DOHH2 (cell line): ENCODE results near the gene MRPL44.

Experiments
- EZH2phosphoT487 ChIP-seq: fragments of 200-600 bp; sonication (generic); IDR thresholded peaks from 2 replicates; pipeline ENCODE4 v1.6.1; 2017; ENCODE audit warnings: borderline replicate concordance, mild to moderate bottlenecking, antibody characterized with exemption, low read length, moderate library complexity, mixed read lengths
- TF ChIP-seq, protein P1 (sequence below): fragments of 200-600 bp; sonication (generic); IDR thresholded peaks from one replicate; pipeline ENCODE4 v1.5.1; 2014; ENCODE audit warnings: antibody characterized with exemption, mild to moderate bottlenecking, low read depth, low read length; ENCODE audit not compliant: poor library complexity, severe bottlenecking

DNA sequence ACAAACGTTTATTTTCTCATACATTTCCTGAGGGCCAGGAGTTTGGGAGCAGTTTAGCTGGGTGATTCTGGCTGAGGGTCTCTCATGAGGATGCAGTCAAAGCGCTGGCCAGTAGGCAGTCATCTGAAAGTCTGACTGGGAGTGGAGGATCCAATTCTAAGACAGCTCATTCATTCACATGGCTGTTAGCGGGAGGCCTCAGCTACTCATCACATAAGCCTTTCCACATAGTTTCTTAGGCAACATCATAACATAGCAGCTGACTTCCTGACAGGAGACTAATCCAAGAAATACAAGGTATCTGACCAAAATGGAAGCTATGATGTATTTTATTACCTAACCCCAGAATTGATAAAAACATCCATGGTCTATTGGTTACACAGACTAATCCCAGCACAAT lies 2.9 kb upstream of the MRPL44 start:
- TF ChIP-seq, protein P1, sequence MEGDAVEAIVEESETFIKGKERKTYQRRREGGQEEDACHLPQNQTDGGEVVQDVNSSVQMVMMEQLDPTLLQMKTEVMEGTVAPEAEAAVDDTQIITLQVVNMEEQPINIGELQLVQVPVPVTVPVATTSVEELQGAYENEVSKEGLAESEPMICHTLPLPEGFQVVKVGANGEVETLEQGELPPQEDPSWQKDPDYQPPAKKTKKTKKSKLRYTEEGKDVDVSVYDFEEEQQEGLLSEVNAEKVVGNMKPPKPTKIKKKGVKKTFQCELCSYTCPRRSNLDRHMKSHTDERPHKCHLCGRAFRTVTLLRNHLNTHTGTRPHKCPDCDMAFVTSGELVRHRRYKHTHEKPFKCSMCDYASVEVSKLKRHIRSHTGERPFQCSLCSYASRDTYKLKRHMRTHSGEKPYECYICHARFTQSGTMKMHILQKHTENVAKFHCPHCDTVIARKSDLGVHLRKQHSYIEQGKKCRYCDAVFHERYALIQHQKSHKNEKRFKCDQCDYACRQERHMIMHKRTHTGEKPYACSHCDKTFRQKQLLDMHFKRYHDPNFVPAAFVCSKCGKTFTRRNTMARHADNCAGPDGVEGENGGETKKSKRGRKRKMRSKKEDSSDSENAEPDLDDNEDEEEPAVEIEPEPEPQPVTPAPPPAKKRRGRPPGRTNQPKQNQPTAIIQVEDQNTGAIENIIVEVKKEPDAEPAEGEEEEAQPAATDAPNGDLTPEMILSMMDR: no peak
- TF ChIP-seq EZH2phosphoT487: no peak
